PFSK-1 (cell line): Measurements from ENCODE around the gene UGT1A7. TPM values are rescaled to one million over a fixed set of nuclear protein-coding genes. Genes with fewer than 3 reads are reported as not detected.
"Not testable (repeated sequence)": the region's sequence is repeated elsewhere in the genome, so short reads cannot be mapped to it uniquely, and the experiment has no call there.

Source experiments
- FOXP2 ChIP-seq: optimal IDR thresholded peaks from 2 replicates; pipeline ENCODE3; 2011; ENCODE audit warnings: borderline replicate concordance, control low read depth, inconsistent platforms; ENCODE audit not compliant: insufficient read depth; ENCODE audit errors: extremely low read length, extremely low read depth
- POLR2AphosphoS5 ChIP-seq: IDR thresholded peaks from 2 replicates; pipeline ENCODE4 v1.6.1; 2012; ENCODE audit warnings: low read depth, mild to moderate bottlenecking, control low read depth, low read length, moderate library complexity
- REST ChIP-seq, 2 experiments: IDR thresholded peaks; 2 replicates each; pipeline versions ENCODE4 v1.6.1 to v1.8.0; 2011 to 2012; ENCODE audit warnings: low read depth in 2 of 2, low read length in 2 of 2, control low read depth in 1 of 2, inconsistent platforms in 1 of 2, mild to moderate bottlenecking in 1 of 2, moderate library complexity in 1 of 2; ENCODE audit not compliant: insufficient read depth in 1 of 2
- SIN3A ChIP-seq: IDR thresholded peaks from 2 replicates; pipeline ENCODE4 v1.6.1; 2012; ENCODE audit warnings: mild to moderate bottlenecking, low read length, moderate library complexity, borderline replicate concordance; ENCODE audit not compliant: insufficient read depth
- TAF1 ChIP-seq: IDR thresholded peaks from 2 replicates; pipeline ENCODE4 v1.6.1; 2012; ENCODE audit warnings: low read length, control low read depth, borderline replicate concordance; ENCODE audit not compliant: insufficient read depth
- polyA plus RNA-seq: library from polyadenylated mRNA; unstranded; fragments of >200 nt; gene quantifications from one replicate; pipeline ENCODE4 v1.2.1, GENCODE V29; 2012; ENCODE audit warnings: low read depth, missing spikeins; ENCODE audit not compliant: insufficient read length

The UGT1A7 gene
- polyA plus RNA-seq: not detected

- TF ChIP-seq POLR2AphosphoS5: no peak
- no peak for TF ChIP-seq SIN3A
- no peak for TF ChIP-seq REST (IDR thresholded peaks at IDR 0.05; ENCODE audit: insufficient read depth in 1 of 2, low read depth in 2 of 2, low read length in 2 of 2)
- TF ChIP-seq FOXP2: no peak
- TF ChIP-seq TAF1: no peak
Measured at GRCh38 chr2:233681521-233682099, at the start of gene UGT1A7. UGT1A7 (plus strand) TSS chr2:233681901; CDS start chr2:233681938, 37 bp downstream.

GRCh38 chr2:233636306-233636705 lies 45.4 kb upstream of the UGT1A7 start, which contains the start of gene UGT1A10:
UGT1A10 (plus strand) TSS chr2:233636448; CDS start chr2:233636523, 75 bp downstream.
- TF ChIP-seq TAF1, POLR2AphosphoS5, FOXP2: not testable (repeated sequence)

GRCh38 chr2:233638836-233639235 lies 42.9 kb upstream of the UGT1A7 start:
- no peak for TF ChIP-seq TAF1

- TF ChIP-seq SIN3A: no peak
- TF ChIP-seq TAF1: no peak
- no peak for TF ChIP-seq FOXP2
- TF ChIP-seq REST (IDR thresholded peaks at IDR 0.05; ENCODE audit: insufficient read depth in 1 of 2, low read depth in 2 of 2, low read length in 2 of 2): no peak
- no peak for TF ChIP-seq POLR2AphosphoS5
Measured at GRCh38 chr2:233639860-233640259, 41.8 kb upstream of the UGT1A7 start.

GRCh38 chr2:233643128-233643527 lies 38.6 kb upstream of the UGT1A7 start:
- no peak for TF ChIP-seq SIN3A
- no peak for TF ChIP-seq POLR2AphosphoS5
- TF ChIP-seq TAF1: no peak
- no peak for TF ChIP-seq FOXP2
- TF ChIP-seq REST (IDR thresholded peaks at IDR 0.05; ENCODE audit: insufficient read depth in 1 of 2, low read depth in 2 of 2, low read length in 2 of 2): no peak

- TF ChIP-seq REST (IDR thresholded peaks at IDR 0.05; ENCODE audit: insufficient read depth in 1 of 2, low read depth in 2 of 2, low read length in 2 of 2): no peak
- TF ChIP-seq SIN3A: no peak
- TF ChIP-seq FOXP2: no peak
- no peak for TF ChIP-seq POLR2AphosphoS5
- no peak for TF ChIP-seq TAF1
Measured at GRCh38 chr2:233650981-233651380, 30.7 kb upstream of the UGT1A7 start.
